Panc1 (cell line): Measurements from ENCODE around the gene MTHFD1L. TPM values are rescaled to one million over a fixed set of nuclear protein-coding genes. Genes with fewer than 3 reads are reported as not detected.

Source experiments
- ATAC-seq: fragments of 200-7000 bp; cut with Tn5 transposase; 2 replicates; pipeline ENCODE4 v1.9.1; 2020; ENCODE audit warnings: mild to moderate bottlenecking, moderate library complexity
- BruUV-seq: library from RNA; stranded (reverse); fragments of 400-500 nt; replicated peaks from 2 replicates; lab custom pipeline; 2021; lab: Mats Ljungman, UMichigan
- CTCF ChIA-PET: fragments of 300-600 bp; sonication (Branson Sonifier 250); formaldehyde crosslinking; loops from one replicate; lab custom pipeline; 2022; ENCODE audit warnings: antibody characterized with exemption; lab: Charles Lee
- POLR2A ChIA-PET: fragments of 300-600 bp; sonication (Branson Sonifier 250); formaldehyde crosslinking; loops from one replicate; lab custom pipeline; 2022; ENCODE audit warnings: antibody characterized with exemption; lab: Charles Lee
- DNase-seq: peaks from one replicate; pipeline ENCODE4 v3.0.0-alpha.2; 2010; ENCODE audit warnings: low read depth, low spot score
- H3K27ac ChIP-seq: 2 replicates; pipeline ENCODE4 v1.5.1; 2011; ENCODE audit warnings: mild to moderate bottlenecking, low read length, inconsistent platforms
- H3K27me3 ChIP-seq: fragments of 200-500 bp; sonication (Bioruptor generic); 2 replicates; pipeline ENCODE4 v1.6.0; 2014; ENCODE audit warnings: low read length, inconsistent platforms; ENCODE audit not compliant: control insufficient read depth, insufficient read depth
- H3K36me3 ChIP-seq: fragments of 200-500 bp; sonication (Bioruptor generic); 2 replicates; pipeline ENCODE4 v1.5.1; 2014; ENCODE audit warnings: inconsistent platforms, mild to moderate bottlenecking, low read length, moderate library complexity; ENCODE audit not compliant: control insufficient read depth, insufficient read depth
- H3K4me1 ChIP-seq: 2 replicates; pipeline ENCODE4 v1.5.1; 2011; ENCODE audit warnings: inconsistent platforms, mild to moderate bottlenecking, low read length, moderate library complexity; ENCODE audit not compliant: control insufficient read depth, insufficient read depth
- H3K4me3 ChIP-seq, 2 experiments: 2 replicates each; pipeline ENCODE4 v1.5.1; 2011 to 2012; ENCODE audit warnings: low read depth in 2 of 2, low read length in 2 of 2, mild to moderate bottlenecking in 2 of 2, inconsistent platforms in 1 of 2, moderate library complexity in 1 of 2
- H3K9me3 ChIP-seq: fragments of 200-500 bp; sonication (Bioruptor generic); 2 replicates; pipeline ENCODE4 v1.5.1; 2014; ENCODE audit warnings: low read depth, mild to moderate bottlenecking, inconsistent platforms, low read length, moderate library complexity; ENCODE audit not compliant: control insufficient read depth, insufficient read depth
- POLR2AphosphoS5 ChIP-seq: IDR thresholded peaks from 2 replicates; pipeline ENCODE4 v1.6.1; 2012; ENCODE audit warnings: mild to moderate bottlenecking, low read depth, low read length, moderate library complexity
- REST ChIP-seq, 2 experiments: IDR thresholded peaks; 2 replicates each; pipeline ENCODE4 v1.6.1; 2011 to 2012; ENCODE audit warnings: low read depth in 2 of 2, control low read depth in 1 of 2, low read length in 1 of 2, mild to moderate bottlenecking in 1 of 2, moderate library complexity in 1 of 2; ENCODE audit not compliant: insufficient read depth in 1 of 2
- SIN3A ChIP-seq: IDR thresholded peaks from 2 replicates; pipeline ENCODE4 v1.6.1; 2012; ENCODE audit warnings: low read depth, mild to moderate bottlenecking, low read length, moderate library complexity, borderline replicate concordance; ENCODE audit not compliant: insufficient read depth
- TCF7L2 ChIP-seq: IDR thresholded peaks from 2 replicates; pipeline ENCODE4 v1.6.1; 2011; ENCODE audit warnings: mild to moderate bottlenecking, low read depth, low read length, inconsistent platforms
- in situ Hi-C: cut with HindIII; loops from 2 replicates; pipeline ENCODE4 v1.10.0; 2016; ENCODE audit warnings: low sequenced_read_pairs, low pct_unique_long_range_greater_than_20kb
- intact Hi-C: fragments of 100-400 bp; cut with micrococcal nuclease; formaldehyde crosslinking; loops from one replicate; pipeline ENCODE4 v1.10.0; 2022; ENCODE audit not compliant: unreplicated experiment
- total RNA-seq: library from RNA; stranded (reverse); gene quantifications from one replicate; pipeline ENCODE4 v1.2.1, GENCODE V29; 2021; ENCODE audit not compliant: unreplicated experiment
- TF ChIP-seq, protein P1 (sequence below): fragments of 450-650 bp; IDR thresholded peaks from 2 replicates; pipeline ENCODE4 v1.5.1; 2017; ENCODE audit warnings: mild to moderate bottlenecking

Gene MTHFD1L
- total RNA-seq, 1 experiment from 2014 or later: 76.2 TPM

DNA sequence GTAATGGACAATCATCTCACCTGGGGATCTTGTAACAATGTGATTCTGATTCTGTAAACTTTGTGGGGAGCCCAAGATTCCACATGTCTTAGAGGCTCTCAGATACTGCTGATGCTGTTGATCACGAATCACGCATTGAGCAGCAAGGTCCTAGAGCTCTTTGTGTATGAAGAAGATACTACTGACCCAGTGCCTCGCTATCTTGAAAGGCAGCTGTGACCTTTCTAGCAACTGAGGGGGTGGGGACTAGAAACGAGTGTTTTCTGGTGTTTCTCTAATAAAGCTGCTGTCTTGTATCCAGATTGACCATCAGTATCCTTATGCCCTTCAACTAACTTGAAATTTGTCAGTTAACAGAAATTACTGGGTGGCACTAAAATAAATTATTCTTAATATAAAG is 142.9 kb downstream of the MTHFD1L start:
- intact Hi-C loops (no loop called here), in situ Hi-C loops (no loop called here)
- H3K36me3 ChIP-seq: no peaks in the 10 kb centered on the region
- TSS peak; percentile 6 for BruUV-seq
- ChIA-PET CTCF (no interaction called here), POLR2A (no interaction called here)
- H3K4me1 ChIP-seq: peaks cover 25% of the 10 kb centered on the region
- H3K27ac ChIP-seq: no peak overlapping the region
- H3K4me3 ChIP-seq: no peak overlapping the region
- no peak for ATAC-seq
- H3K9me3 ChIP-seq: no peaks in the 10 kb centered on the region
- no peaks in the 10 kb centered on the region for H3K27me3 ChIP-seq
- TF ChIP-seq REST (IDR thresholded peaks at IDR 0.05; ENCODE audit: insufficient read depth in 1 of 2, low read depth in 2 of 2, low read length in 1 of 2): no peak
- no peak for TF ChIP-seq POLR2AphosphoS5
- no peak for TF ChIP-seq SIN3A
- TF ChIP-seq TCF7L2: no peak
- DNase-seq: no peak

DNA sequence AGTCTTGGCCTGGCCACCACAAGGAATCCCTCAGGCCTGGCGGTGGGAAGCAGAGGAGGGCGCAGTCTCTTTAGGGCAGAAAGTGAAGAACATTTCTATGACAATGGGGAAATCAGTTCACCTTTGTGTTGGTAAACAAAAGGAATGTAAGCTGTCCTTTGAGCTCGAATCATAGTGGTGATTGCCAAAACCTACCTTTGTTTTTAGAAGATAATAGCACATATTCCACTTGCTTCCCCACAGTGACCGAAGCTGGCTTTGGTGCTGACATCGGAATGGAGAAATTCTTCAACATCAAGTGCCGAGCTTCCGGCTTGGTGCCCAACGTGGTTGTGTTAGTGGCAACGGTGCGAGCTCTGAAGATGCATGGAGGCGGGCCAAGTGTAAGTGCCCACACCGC is 144.1 kb downstream of the MTHFD1L start:
- Histone ChIP-seq H3K36me3 (no peaks in the 10 kb centered on the region), H3K9me3 (no peaks in the 10 kb centered on the region), H3K4me1 (peaks cover 22% of the 10 kb centered on the region), H3K4me3 (no peak overlapping the region), H3K27ac (no peak overlapping the region), H3K27me3 (no peaks in the 10 kb centered on the region)
- no peak for DNase-seq
- TF ChIP-seq TCF7L2 (no peak), POLR2AphosphoS5 (no peak), REST (IDR thresholded peaks at IDR 0.05; ENCODE audit: insufficient read depth in 1 of 2, low read depth in 2 of 2, low read length in 1 of 2) (no peak), SIN3A (no peak)
- TF ChIP-seq, protein P1, sequence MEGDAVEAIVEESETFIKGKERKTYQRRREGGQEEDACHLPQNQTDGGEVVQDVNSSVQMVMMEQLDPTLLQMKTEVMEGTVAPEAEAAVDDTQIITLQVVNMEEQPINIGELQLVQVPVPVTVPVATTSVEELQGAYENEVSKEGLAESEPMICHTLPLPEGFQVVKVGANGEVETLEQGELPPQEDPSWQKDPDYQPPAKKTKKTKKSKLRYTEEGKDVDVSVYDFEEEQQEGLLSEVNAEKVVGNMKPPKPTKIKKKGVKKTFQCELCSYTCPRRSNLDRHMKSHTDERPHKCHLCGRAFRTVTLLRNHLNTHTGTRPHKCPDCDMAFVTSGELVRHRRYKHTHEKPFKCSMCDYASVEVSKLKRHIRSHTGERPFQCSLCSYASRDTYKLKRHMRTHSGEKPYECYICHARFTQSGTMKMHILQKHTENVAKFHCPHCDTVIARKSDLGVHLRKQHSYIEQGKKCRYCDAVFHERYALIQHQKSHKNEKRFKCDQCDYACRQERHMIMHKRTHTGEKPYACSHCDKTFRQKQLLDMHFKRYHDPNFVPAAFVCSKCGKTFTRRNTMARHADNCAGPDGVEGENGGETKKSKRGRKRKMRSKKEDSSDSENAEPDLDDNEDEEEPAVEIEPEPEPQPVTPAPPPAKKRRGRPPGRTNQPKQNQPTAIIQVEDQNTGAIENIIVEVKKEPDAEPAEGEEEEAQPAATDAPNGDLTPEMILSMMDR: no peak
- BruUV-seq: no TSS peak
- POLR2A ChIA-PET: no interaction called here
- intact Hi-C loops (no loop called here), in situ Hi-C loops (no loop called here)
- no peak for ATAC-seq
- CTCF ChIA-PET: no interaction called here
